ENCODE data around the gene KRT80. TPM values are rescaled to one million over a fixed set of nuclear protein-coding genes. Genes with fewer than 3 reads are reported as not detected.

The KRT80 gene
- total RNA-seq, 4 donors from 2014 or later = 1.1 TPM; not detected in 3

GRCh38 chr12:52122904-52123303, 68.9 kb downstream of the KRT80 start:
- peaks cover 0 to 11% of the 10 kb centered on the region in 2 donors for H3K27me3 ChIP-seq
- intact Hi-C loops (cut with DNase I; ENCODE audit: low total_unique reads) = no loop called here

DNA sequence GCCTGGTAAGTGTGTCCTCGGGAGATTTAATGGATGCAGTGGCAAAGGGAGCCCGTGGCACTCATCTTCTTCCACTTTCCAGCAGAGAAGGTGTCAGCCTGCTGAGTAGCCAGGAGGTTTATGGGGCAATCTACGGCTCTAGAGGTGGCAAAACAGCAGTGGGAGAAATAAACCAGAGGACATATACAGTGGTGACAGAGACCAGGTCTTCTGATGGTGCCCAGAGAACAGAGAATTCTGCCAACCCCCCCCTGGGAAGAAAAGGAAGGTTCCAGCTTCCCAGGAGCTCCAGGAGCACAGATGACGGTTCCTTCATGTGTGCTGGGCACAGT, 69.3 kb downstream of the KRT80 start:
- DNase-seq = no peak
- no peak overlapping the region for H3K4me3 ChIP-seq
- no peaks in the 10 kb centered on the region for H3K4me1 ChIP-seq
- no peaks in the 10 kb centered on the region for H3K9me3 ChIP-seq
- peaks cover 0 to 11% of the 10 kb centered on the region in 2 donors for H3K27me3 ChIP-seq
- no peak overlapping the region for H3K27ac ChIP-seq
- no peaks in the 10 kb centered on the region for H3K36me3 ChIP-seq
- TF ChIP-seq, protein P1, sequence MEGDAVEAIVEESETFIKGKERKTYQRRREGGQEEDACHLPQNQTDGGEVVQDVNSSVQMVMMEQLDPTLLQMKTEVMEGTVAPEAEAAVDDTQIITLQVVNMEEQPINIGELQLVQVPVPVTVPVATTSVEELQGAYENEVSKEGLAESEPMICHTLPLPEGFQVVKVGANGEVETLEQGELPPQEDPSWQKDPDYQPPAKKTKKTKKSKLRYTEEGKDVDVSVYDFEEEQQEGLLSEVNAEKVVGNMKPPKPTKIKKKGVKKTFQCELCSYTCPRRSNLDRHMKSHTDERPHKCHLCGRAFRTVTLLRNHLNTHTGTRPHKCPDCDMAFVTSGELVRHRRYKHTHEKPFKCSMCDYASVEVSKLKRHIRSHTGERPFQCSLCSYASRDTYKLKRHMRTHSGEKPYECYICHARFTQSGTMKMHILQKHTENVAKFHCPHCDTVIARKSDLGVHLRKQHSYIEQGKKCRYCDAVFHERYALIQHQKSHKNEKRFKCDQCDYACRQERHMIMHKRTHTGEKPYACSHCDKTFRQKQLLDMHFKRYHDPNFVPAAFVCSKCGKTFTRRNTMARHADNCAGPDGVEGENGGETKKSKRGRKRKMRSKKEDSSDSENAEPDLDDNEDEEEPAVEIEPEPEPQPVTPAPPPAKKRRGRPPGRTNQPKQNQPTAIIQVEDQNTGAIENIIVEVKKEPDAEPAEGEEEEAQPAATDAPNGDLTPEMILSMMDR (IDR thresholded peaks at IDR 0.05) = no peak
- TF ChIP-seq POLR2A (IDR thresholded peaks at IDR 0.05) = no peak
- intact Hi-C loops (cut with DNase I; ENCODE audit: low total_unique reads) = no loop called here

More at GRCh38 chr12:52122904-52123303, 68.9 kb downstream of the KRT80 start:
- no peak overlapping the region for H3K4me3 ChIP-seq
- H3K4me1 ChIP-seq = no peaks in the 10 kb centered on the region
- no peak for DNase-seq
- H3K36me3 ChIP-seq = no peaks in the 10 kb centered on the region
- no peaks in the 10 kb centered on the region for H3K9me3 ChIP-seq
- no peak for TF ChIP-seq POLR2A (IDR thresholded peaks at IDR 0.05)
- TF ChIP-seq, protein P1 (IDR thresholded peaks at IDR 0.05) = no peak
- no peak overlapping the region for H3K27ac ChIP-seq

DNA sequence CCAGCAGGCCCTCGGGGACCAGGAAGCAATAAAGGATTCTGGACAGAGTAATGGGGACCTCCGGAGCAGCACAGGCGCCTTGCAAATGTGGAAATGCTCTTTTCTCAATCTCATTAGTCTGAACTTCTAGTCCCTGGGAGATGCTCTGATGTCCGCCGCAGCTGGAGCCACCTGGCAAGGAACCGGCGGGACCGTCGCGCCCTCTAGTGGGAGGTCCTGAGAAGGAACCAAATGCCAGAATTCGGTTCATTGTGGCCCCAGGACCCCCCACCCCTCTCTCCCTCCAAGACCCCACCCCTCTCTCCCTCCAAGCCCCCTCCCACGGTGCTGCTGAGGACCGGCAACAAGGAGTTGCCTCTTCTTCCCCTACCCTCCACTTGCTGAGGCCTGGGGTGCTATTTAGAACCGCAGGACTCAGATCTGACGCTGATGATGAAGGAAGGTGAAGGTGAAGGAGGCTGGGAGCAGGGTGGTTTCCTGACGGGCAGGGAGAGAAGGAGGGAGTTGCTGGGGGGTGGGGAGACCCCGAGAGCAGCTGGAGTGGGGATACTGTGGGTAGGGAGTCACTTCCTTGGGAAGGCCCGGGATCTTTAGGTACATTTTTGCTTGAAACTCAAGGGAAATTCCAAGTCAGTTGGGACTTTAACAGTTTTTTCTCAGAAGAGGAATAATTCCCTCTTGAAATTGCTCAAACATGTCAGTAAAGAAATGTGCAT, 69.8 kb downstream of the KRT80 start:
- peaks cover 0 to 11% of the 10 kb centered on the region in 2 donors for H3K27me3 ChIP-seq
- no peak for DNase-seq
- intact Hi-C loops (cut with DNase I; ENCODE audit: low total_unique reads) = no loop called here

GRCh38 chr12:52120951-52121823, 70.6 kb downstream of the KRT80 start:
- intact Hi-C loops (cut with DNase I; ENCODE audit: low total_unique reads) = no loop called here
- no peak overlapping the region for H3K4me3 ChIP-seq
- H3K9me3 ChIP-seq = no peaks in the 10 kb centered on the region
- H3K4me1 ChIP-seq = no peaks in the 10 kb centered on the region
- no peak for DNase-seq
- no peak overlapping the region for H3K27ac ChIP-seq
- H3K27me3 ChIP-seq = peaks cover 0 to 11% of the 10 kb centered on the region in 2 donors
- TF ChIP-seq, protein P1 (IDR thresholded peaks at IDR 0.05) = no peak
- TF ChIP-seq POLR2A (IDR thresholded peaks at IDR 0.05) = no peak
- H3K36me3 ChIP-seq = no peaks in the 10 kb centered on the region

More for the DNA sequence above, 69.8 kb downstream of the KRT80 start:
- no peak overlapping the region for H3K4me3 ChIP-seq
- H3K9me3 ChIP-seq = no peaks in the 10 kb centered on the region
- no peak overlapping the region for H3K27ac ChIP-seq
- no peak for TF ChIP-seq POLR2A (IDR thresholded peaks at IDR 0.05)
- TF ChIP-seq, protein P1 (IDR thresholded peaks at IDR 0.05) = peak; percentile 33 to 51 (median 48)
- H3K4me1 ChIP-seq = no peaks in the 10 kb centered on the region
- H3K36me3 ChIP-seq = no peaks in the 10 kb centered on the region

Data from uterus (tissue), 4 donors.